Kidney (tissue), 14 donors: Measurements from ENCODE around the gene NRXN2. TPM values are rescaled to one million over a fixed set of nuclear protein-coding genes. Genes with fewer than 3 reads are reported as not detected.

Experiments
- DNase-seq, 5 donors: peaks; one replicate each; pipeline ENCODE4 v3.0.0-alpha.2; 2013 to 2020
- FAIRE-seq: peaks from 2 replicates; lab custom pipeline; 2012; peaks lifted over from hg19 to GRCh38; lab: Jason Lieb, UNC
- H3K27ac ChIP-seq, 2 donors: one replicate each; pipeline ENCODE4 v1.7.0; 2013; ENCODE audit warnings: low read depth in 2 of 2, low read length in 2 of 2, inconsistent platforms in 1 of 2
- H3K27me3 ChIP-seq: one replicate; pipeline ENCODE4 v1.7.1; 2013; ENCODE audit warnings: low read length, inconsistent platforms; ENCODE audit not compliant: control insufficient read depth, insufficient read depth
- H3K36me3 ChIP-seq, 3 donors: one replicate each; pipeline versions ENCODE4 v1.7.0 to v1.7.1; 2013; ENCODE audit warnings: low read length in 3 of 3, control low read depth in 1 of 3, inconsistent platforms in 1 of 3; ENCODE audit not compliant: insufficient read depth in 3 of 3, control insufficient read depth in 2 of 3
- H3K4me1 ChIP-seq, 3 donors: one replicate each; pipeline versions ENCODE4 v1.7.0 to v1.7.1; 2013; ENCODE audit warnings: low read length in 3 of 3, inconsistent platforms in 1 of 3, low read depth in 1 of 3; ENCODE audit not compliant: control insufficient read depth in 2 of 3, insufficient read depth in 2 of 3
- H3K4me3 ChIP-seq, 3 donors: one replicate each; pipeline versions ENCODE4 v1.7.0 to v1.8.1; 2013; ENCODE audit warnings: low read length in 3 of 3, control low read depth in 1 of 3, inconsistent platforms in 1 of 3
- H3K9ac ChIP-seq, 3 donors: one replicate each; pipeline versions ENCODE4 v1.7.0 to v1.7.1; 2013; ENCODE audit warnings: low read length in 3 of 3, control low read depth in 1 of 3, inconsistent platforms in 1 of 3
- H3K9me3 ChIP-seq, 3 donors: one replicate each; pipeline versions ENCODE4 v1.7.0 to v1.7.1; 2013; ENCODE audit warnings: low read length in 3 of 3, control low read depth in 1 of 3, inconsistent platforms in 1 of 3; ENCODE audit not compliant: control insufficient read depth in 2 of 3, insufficient read depth in 1 of 3
- intact Hi-C: fragments of 100-400 bp; cut with DNase I; formaldehyde crosslinking; loops from one replicate; pipeline ENCODE4 v1.11.1; 2022
- polyA plus RNA-seq: library from polyadenylated mRNA; stranded (reverse); fragments of 350-450 nt; fragmentation: Illumina TruSeq; extraction: RNeasy Lipid Tissue Mini Kit (QIAGEN cat#74804); gene quantifications from one replicate; pipeline ENCODE4 v1.2.3, GENCODE V29; 2014; ENCODE audit warnings: low read depth, low replicate concordance; ENCODE audit not compliant: insufficient read depth
- total RNA-seq: library from RNA; stranded (reverse); fragmentation: NEBNext Ultra II Directional; extraction: Animal tissue kit (Norgen Biotek cat#: 25700); gene quantifications from one replicate; pipeline ENCODE4 v1.2.1, GENCODE V29; 2021
- TF ChIP-seq, protein P1 (sequence below): IDR thresholded peaks from 3 replicates; pipeline ENCODE4 v1.5.1; 2012; ENCODE audit warnings: mild to moderate bottlenecking, moderate library complexity, borderline replicate concordance; ENCODE audit not compliant: insufficient read depth; ENCODE audit errors: extremely low read depth
- donor health status: control.
- donor health status: control.
- donor health status: control.
- donor health status: control.
- donor health status: control.
- donor health status: DM: yes; HTN: yes; CAD: no.
- donor health status: Normal renal cell carcinoma (clear cell type).

The NRXN2 gene
- total and polyA plus RNA-seq, 2 donors from 2014 or later, result 13.3 to 22.0 TPM

DNA sequence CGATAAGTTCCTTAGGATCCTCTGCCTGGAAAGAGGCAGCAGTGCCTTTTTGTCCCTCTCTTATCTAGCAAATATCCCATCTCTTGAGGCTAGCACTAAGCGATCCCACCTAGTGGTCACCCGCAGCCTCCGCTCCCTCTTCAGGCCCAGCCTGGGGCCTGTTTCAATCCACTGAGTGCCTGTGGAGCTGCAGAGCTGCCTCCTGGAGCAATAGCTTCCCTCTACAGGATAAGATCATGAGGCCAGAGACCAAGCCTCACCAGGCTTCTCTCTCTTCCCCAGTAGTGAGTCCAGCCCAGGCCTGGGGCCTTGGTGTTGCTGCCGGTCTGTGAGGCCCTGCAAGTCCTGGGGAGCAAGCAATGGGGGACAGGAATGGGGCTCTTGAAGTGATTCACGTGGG lies 66.1 kb downstream of the NRXN2 start:
- H3K27me3 ChIP-seq, result no peaks in the 10 kb centered on the region
- no peaks in the 10 kb centered on the region for H3K36me3 ChIP-seq
- FAIRE-seq (no peak), DNase-seq (peak in 1 of 5 donors; percentile 24)
- no peaks in the 10 kb centered on the region for H3K9me3 ChIP-seq
- H3K27ac ChIP-seq, result no peak overlapping the region
- H3K4me1 ChIP-seq, result peaks cover 0 to 3% (median 0%) of the 10 kb centered on the region in 3 donors
- TF ChIP-seq, protein P1, sequence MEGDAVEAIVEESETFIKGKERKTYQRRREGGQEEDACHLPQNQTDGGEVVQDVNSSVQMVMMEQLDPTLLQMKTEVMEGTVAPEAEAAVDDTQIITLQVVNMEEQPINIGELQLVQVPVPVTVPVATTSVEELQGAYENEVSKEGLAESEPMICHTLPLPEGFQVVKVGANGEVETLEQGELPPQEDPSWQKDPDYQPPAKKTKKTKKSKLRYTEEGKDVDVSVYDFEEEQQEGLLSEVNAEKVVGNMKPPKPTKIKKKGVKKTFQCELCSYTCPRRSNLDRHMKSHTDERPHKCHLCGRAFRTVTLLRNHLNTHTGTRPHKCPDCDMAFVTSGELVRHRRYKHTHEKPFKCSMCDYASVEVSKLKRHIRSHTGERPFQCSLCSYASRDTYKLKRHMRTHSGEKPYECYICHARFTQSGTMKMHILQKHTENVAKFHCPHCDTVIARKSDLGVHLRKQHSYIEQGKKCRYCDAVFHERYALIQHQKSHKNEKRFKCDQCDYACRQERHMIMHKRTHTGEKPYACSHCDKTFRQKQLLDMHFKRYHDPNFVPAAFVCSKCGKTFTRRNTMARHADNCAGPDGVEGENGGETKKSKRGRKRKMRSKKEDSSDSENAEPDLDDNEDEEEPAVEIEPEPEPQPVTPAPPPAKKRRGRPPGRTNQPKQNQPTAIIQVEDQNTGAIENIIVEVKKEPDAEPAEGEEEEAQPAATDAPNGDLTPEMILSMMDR, result no peak
- H3K4me3 ChIP-seq, result no peak overlapping the region
- no peak overlapping the region for H3K9ac ChIP-seq
- intact Hi-C loops, result no loop called here

DNA sequence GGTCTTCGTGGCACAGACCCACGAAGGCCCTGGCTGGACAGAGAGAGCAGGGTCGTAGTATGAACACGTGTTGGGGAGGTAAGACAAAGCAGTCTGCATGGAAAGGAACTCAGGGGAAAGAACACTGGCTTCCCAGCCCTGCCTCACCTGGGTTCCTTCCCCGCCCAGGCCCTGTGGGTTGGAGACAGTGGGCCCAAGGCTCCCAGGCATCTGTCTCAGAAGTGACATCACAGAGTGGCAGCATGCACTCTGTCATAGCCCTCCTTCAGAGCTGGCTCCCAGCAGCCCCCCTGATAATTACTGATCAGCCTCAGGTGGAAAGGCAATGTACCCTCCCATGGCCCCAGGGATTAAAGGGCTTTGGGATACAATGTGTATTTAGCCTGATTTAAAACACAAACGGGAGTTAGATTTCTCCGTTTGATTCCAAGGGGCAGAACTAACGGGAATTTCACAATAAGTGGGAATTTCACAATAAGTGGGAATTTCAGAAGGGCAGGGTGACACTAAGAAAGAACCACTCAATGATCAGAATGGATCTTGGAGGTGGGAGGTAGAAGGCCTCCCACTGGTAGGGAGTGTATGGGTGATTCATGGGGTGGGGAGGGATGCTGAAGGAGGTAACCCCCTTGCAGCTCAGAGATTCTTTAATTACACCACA lies 66.9 kb downstream of the NRXN2 start:
- no peak for FAIRE-seq
- intact Hi-C loops, result no loop called here

GRCh38 chr11:64654958-64655541 lies 67.9 kb downstream of the NRXN2 start:
- TF ChIP-seq, protein P1, result no peak
- no peaks in the 10 kb centered on the region for H3K4me1 ChIP-seq
- H3K9me3 ChIP-seq, result no peaks in the 10 kb centered on the region
- no peak for FAIRE-seq
- H3K4me3 ChIP-seq, result no peak overlapping the region
- no peak overlapping the region for H3K9ac ChIP-seq
- no peaks in the 10 kb centered on the region for H3K36me3 ChIP-seq
- peak in 1 of 5 donors; percentile 61 for DNase-seq
- H3K27ac ChIP-seq, result no peak overlapping the region
- intact Hi-C loops, result no loop called here
- no peaks in the 10 kb centered on the region for H3K27me3 ChIP-seq

More for the DNA sequence above, 66.9 kb downstream of the NRXN2 start:
- TF ChIP-seq, protein P1, result no peak
- H3K27me3 ChIP-seq, result no peaks in the 10 kb centered on the region
- H3K9me3 ChIP-seq, result no peaks in the 10 kb centered on the region
- no peak overlapping the region for H3K27ac ChIP-seq
- peaks cover 0 to 2% (median 0%) of the 10 kb centered on the region in 3 donors for H3K4me1 ChIP-seq
- no peak overlapping the region for H3K9ac ChIP-seq
- H3K4me3 ChIP-seq, result no peak overlapping the region
- DNase-seq, result peak in 1 of 5 donors; percentile 46
- H3K36me3 ChIP-seq, result no peaks in the 10 kb centered on the region
